CD14-positive monocyte (primary cell): Measurements from ENCODE around the gene WWOX. TPM values are rescaled to one million over a fixed set of nuclear protein-coding genes. Genes with fewer than 3 reads are reported as not detected.

Experiments used
- DNase-seq, 3 donors: peaks; one replicate each; pipeline ENCODE4 v3.0.0-alpha.2; 2011 to 2022
- H2AFZ ChIP-seq: 2 replicates; pipeline ENCODE4 v1.6.0; 2012; ENCODE audit warnings: mild to moderate bottlenecking, low read depth, low read length, inconsistent platforms; ENCODE audit not compliant: insufficient read depth, poor library complexity, severe bottlenecking
- H3K27ac ChIP-seq, 2 donors: 1 replicate in 1 of 2; 2 replicates in 1 of 2; pipeline ENCODE4 v1.5.1; 2012 to 2013; ENCODE audit warnings: low read length in 2 of 2, control low read depth in 1 of 2, inconsistent platforms in 1 of 2, low read depth in 1 of 2, mild to moderate bottlenecking in 1 of 2
- H3K27me3 ChIP-seq, 2 donors: one replicate each; pipeline versions ENCODE4 v1.6.0 to v1.6.1; 2011 to 2013; ENCODE audit warnings: low read length in 2 of 2; ENCODE audit not compliant: control insufficient read depth in 2 of 2, insufficient read depth in 2 of 2
- H3K36me3 ChIP-seq, 2 donors: replicated peaks in 1 of 2; 1 replicate in 1 of 2; 2 replicates in 1 of 2; pipeline versions ENCODE4 v1.5.1 to v1.6.1; 2012 to 2013; ENCODE audit warnings: low read length in 2 of 2, control low read depth in 1 of 2, inconsistent platforms in 1 of 2, mild to moderate bottlenecking in 1 of 2; ENCODE audit not compliant: insufficient read depth in 2 of 2, control insufficient read depth in 1 of 2
- H3K4me1 ChIP-seq, 2 donors: 1 replicate in 1 of 2; 2 replicates in 1 of 2; pipeline versions ENCODE4 v1.5.1 to v1.6.1; 2012 to 2013; ENCODE audit warnings: low read length in 2 of 2, control low read depth in 1 of 2, inconsistent platforms in 1 of 2, mild to moderate bottlenecking in 1 of 2, moderate library complexity in 1 of 2; ENCODE audit not compliant: insufficient read depth in 2 of 2, control insufficient read depth in 1 of 2
- H3K4me2 ChIP-seq: replicated peaks from 2 replicates; pipeline ENCODE3; 2012; ENCODE audit warnings: low read length, moderate library complexity, mild to moderate bottlenecking; ENCODE audit not compliant: poor library complexity, severe bottlenecking; ENCODE audit errors: extremely low read depth
- H3K4me3 ChIP-seq, 3 experiments: fragments of 200-600 bp in 1 of 3; sonication (generic) in 1 of 3; replicated peaks in 1 of 3; 1 replicate in 2 of 3; 2 replicates in 1 of 3; pipeline ENCODE4 v1.5.1; 2011 to 2013; ENCODE audit warnings: low read length in 3 of 3, mild to moderate bottlenecking in 3 of 3, control low read depth in 2 of 3, low read depth in 2 of 3, inconsistent platforms in 1 of 3, moderate library complexity in 1 of 3
- H3K79me2 ChIP-seq: 2 replicates; pipeline ENCODE4 v1.6.0; 2012; ENCODE audit warnings: mild to moderate bottlenecking, control low read depth, inconsistent platforms, low read length, moderate library complexity; ENCODE audit not compliant: insufficient read depth
- H3K9ac ChIP-seq: 2 replicates; pipeline ENCODE4 v1.6.0; 2017; ENCODE audit warnings: low read length, mild to moderate bottlenecking; ENCODE audit not compliant: insufficient read depth, poor library complexity, severe bottlenecking
- H3K9me3 ChIP-seq, 2 donors: replicated peaks in 1 of 2; 1 replicate in 1 of 2; 2 replicates in 1 of 2; pipeline versions ENCODE4 v1.5.1 to v1.6.1; 2012 to 2013; ENCODE audit warnings: low read length in 2 of 2, control low read depth in 1 of 2; ENCODE audit not compliant: control insufficient read depth in 1 of 2, insufficient read depth in 1 of 2
- H4K20me1 ChIP-seq: 2 replicates; pipeline ENCODE4 v1.6.0; 2012; ENCODE audit warnings: mild to moderate bottlenecking, low read length, control low read depth, moderate library complexity; ENCODE audit not compliant: insufficient read depth
- H3K27ac Mint-ChIP-seq, 7 donors: one replicate each; pipeline ENCODE4 v1.8.0; 2020; ENCODE audit warnings: mild to moderate bottlenecking in 7 of 7, mixed read lengths in 7 of 7, moderate library complexity in 6 of 7, inconsistent platforms in 2 of 7
- H3K27me3 Mint-ChIP-seq, 3 donors: one replicate each; pipeline ENCODE4 v1.8.0; 2021 to 2022; ENCODE audit warnings: low read depth in 3 of 3, mild to moderate bottlenecking in 3 of 3, mixed read lengths in 3 of 3, moderate library complexity in 3 of 3, inconsistent platforms in 1 of 3
- H3K36me3 Mint-ChIP-seq, 2 donors: one replicate each; pipeline ENCODE4 v1.8.0; 2020; ENCODE audit warnings: mixed read lengths in 2 of 2, inconsistent platforms in 1 of 2, mild to moderate bottlenecking in 1 of 2
- H3K4me1 Mint-ChIP-seq: one replicate; pipeline ENCODE4 v1.8.0; 2020; ENCODE audit warnings: mild to moderate bottlenecking, mixed read lengths
- H3K4me3 Mint-ChIP-seq, 2 donors: one replicate each; pipeline ENCODE4 v1.8.0; 2020; ENCODE audit warnings: mild to moderate bottlenecking in 2 of 2, mixed read lengths in 2 of 2, moderate library complexity in 1 of 2
- H3K9me3 Mint-ChIP-seq, 7 donors: one replicate each; pipeline ENCODE4 v1.8.0; 2020 to 2022; ENCODE audit warnings: mixed read lengths in 7 of 7, mild to moderate bottlenecking in 6 of 7, moderate library complexity in 6 of 7, inconsistent platforms in 2 of 7
- WGBS: methylation state at CpG from one replicate; pipeline ENCODE4 v1.1.5; 2013; ENCODE audit warnings: missing lambda C conversion rate; ENCODE audit not compliant: insufficient coverage; 5-methylcytosine and 5-hydroxymethylcytosine counted together
- intact Hi-C, 2 donors: fragments of 100-400 bp; cut with micrococcal nuclease; formaldehyde crosslinking; loops; one replicate each; pipeline versions ENCODE4 v1.15.0 to v1.15.1; 2023
- polyA plus RNA-seq, 3 donors: library from polyadenylated mRNA; depleted of rRNA in 1 of 3; unstranded in 2 of 3; stranded (reverse) in 1 of 3; fragments of 300-500 nt in 2 of 3; fragments of >200 nt in 1 of 3; fragmentation: Illumina TruSeq in 2 of 3; gene quantifications; 1 replicate in 2 of 3; 2 replicates in 1 of 3; pipeline ENCODE4 v1.2.3, GENCODE V29; 2012 to 2021
- TF ChIP-seq, protein P1 (sequence below): fragments of 200-600 bp; IDR thresholded peaks from one replicate; pipeline ENCODE4 v1.8.0; 2022; ENCODE audit warnings: antibody characterized with exemption, mild to moderate bottlenecking

WWOX gene
- polyA plus RNA-seq, 3 donors = 4.0 to 7.0 (median 6.3) TPM

DNA sequence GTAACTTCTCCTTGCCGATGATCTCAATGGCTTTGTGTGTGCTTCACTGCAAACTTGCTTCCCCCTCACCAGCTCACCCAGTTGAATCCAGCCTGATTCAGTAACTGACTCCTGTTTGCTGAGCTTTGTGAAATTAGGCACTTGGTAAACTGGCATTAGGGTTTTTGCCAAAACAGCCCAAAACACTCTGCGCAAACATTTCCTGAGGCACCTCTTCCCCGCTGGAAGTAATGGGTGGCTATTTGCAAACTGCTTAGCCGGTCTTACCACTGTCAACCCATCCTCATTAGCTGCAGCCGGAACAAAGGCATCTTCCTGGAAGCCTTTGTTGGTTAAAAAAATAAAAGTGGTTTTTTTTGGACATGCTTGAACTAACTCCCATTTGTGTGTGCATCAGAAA, 1147.9 kb downstream of the WWOX start:
- TF ChIP-seq, protein P1, sequence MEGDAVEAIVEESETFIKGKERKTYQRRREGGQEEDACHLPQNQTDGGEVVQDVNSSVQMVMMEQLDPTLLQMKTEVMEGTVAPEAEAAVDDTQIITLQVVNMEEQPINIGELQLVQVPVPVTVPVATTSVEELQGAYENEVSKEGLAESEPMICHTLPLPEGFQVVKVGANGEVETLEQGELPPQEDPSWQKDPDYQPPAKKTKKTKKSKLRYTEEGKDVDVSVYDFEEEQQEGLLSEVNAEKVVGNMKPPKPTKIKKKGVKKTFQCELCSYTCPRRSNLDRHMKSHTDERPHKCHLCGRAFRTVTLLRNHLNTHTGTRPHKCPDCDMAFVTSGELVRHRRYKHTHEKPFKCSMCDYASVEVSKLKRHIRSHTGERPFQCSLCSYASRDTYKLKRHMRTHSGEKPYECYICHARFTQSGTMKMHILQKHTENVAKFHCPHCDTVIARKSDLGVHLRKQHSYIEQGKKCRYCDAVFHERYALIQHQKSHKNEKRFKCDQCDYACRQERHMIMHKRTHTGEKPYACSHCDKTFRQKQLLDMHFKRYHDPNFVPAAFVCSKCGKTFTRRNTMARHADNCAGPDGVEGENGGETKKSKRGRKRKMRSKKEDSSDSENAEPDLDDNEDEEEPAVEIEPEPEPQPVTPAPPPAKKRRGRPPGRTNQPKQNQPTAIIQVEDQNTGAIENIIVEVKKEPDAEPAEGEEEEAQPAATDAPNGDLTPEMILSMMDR = no peak
- no peak overlapping the region for H3K27ac Mint-ChIP-seq
- no peak overlapping the region for H3K4me2 ChIP-seq
- WGBS = 60% methylated on average over 1 of the region's 5 CpGs
- no peaks in the 10 kb centered on the region for H3K36me3 ChIP-seq
- H3K4me3 Mint-ChIP-seq = no peak overlapping the region
- no peak overlapping the region for H3K9ac ChIP-seq
- no peaks in the 10 kb centered on the region for H3K4me1 Mint-ChIP-seq
- H3K27me3 Mint-ChIP-seq = peaks cover 0 to 4% (median 1%) of the 10 kb centered on the region in 3 donors
- intact Hi-C loops = no loop called here
- H3K27ac ChIP-seq = no peak overlapping the region
- no peaks in the 10 kb centered on the region for H4K20me1 ChIP-seq
- H3K9me3 ChIP-seq = no peaks in the 10 kb centered on the region
- H3K4me1 ChIP-seq = no peaks in the 10 kb centered on the region
- H3K27me3 ChIP-seq = no peaks in the 10 kb centered on the region
- H3K9me3 Mint-ChIP-seq = peaks cover 2 to 9% (median 5%) of the 10 kb centered on the region in 7 donors
- no peaks in the 10 kb centered on the region for H3K79me2 ChIP-seq
- DNase-seq = no peak
- no peaks in the 10 kb centered on the region for H3K36me3 Mint-ChIP-seq
- no peak overlapping the region for H3K4me3 ChIP-seq
- no peak overlapping the region for H2AFZ ChIP-seq

DNA sequence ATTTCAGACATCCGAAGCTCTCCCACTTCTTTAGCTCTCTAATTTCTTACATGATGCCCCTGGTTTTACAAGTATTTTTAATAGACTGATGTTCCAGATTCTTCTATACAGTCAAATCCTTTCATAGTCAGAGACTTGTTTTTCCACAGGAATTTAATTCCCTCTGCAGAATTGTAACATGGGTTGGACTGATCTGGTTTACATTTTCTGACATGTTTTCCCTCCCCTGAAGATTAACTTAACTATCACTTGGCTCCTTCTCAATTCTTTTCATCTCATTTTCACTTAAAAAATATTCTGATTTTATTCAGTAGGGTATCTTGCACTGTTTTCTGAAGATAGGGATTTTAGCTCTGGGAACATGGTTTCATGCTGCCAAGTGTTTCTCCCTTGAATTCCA, 1148.9 kb downstream of the WWOX start:
- Histone ChIP-seq H3K27me3 (no peaks in the 10 kb centered on the region), H4K20me1 (no peaks in the 10 kb centered on the region), H2AFZ (no peak overlapping the region), H3K36me3 (no peaks in the 10 kb centered on the region), H3K4me3 (no peak overlapping the region), H3K27ac (no peak overlapping the region), H3K79me2 (no peaks in the 10 kb centered on the region), H3K4me2 (no peak overlapping the region), H3K4me1 (no peaks in the 10 kb centered on the region), H3K9ac (no peak overlapping the region), H3K9me3 (no peaks in the 10 kb centered on the region)
- no peak overlapping the region for H3K27ac Mint-ChIP-seq
- no peak for DNase-seq
- peaks cover 0 to 5% (median 2%) of the 10 kb centered on the region in 7 donors for H3K9me3 Mint-ChIP-seq
- H3K4me1 Mint-ChIP-seq = no peaks in the 10 kb centered on the region
- intact Hi-C loops = no loop called here
- H3K36me3 Mint-ChIP-seq = no peaks in the 10 kb centered on the region
- WGBS = no CpG with 5 or more reads among the region's 1 CpG
- no peak overlapping the region for H3K4me3 Mint-ChIP-seq
- H3K27me3 Mint-ChIP-seq = peaks cover 0 to 3% (median 1%) of the 10 kb centered on the region in 3 donors
- TF ChIP-seq, protein P1 = no peak
